Cerebellar nuclear complex (tissue), 1 donor: ENCODE measurements around the gene CCR5AS.
"Not testable (repeated sequence)": the region's sequence is repeated elsewhere in the genome, so short reads cannot be mapped to it uniquely, and the experiment has no call there.

Experiments used
- DNase-seq, 2 experiments: peaks; one replicate each; lab custom pipeline; 2025; lab: John Stamatoyannopoulos, UW

The CCR5AS gene

DNA sequence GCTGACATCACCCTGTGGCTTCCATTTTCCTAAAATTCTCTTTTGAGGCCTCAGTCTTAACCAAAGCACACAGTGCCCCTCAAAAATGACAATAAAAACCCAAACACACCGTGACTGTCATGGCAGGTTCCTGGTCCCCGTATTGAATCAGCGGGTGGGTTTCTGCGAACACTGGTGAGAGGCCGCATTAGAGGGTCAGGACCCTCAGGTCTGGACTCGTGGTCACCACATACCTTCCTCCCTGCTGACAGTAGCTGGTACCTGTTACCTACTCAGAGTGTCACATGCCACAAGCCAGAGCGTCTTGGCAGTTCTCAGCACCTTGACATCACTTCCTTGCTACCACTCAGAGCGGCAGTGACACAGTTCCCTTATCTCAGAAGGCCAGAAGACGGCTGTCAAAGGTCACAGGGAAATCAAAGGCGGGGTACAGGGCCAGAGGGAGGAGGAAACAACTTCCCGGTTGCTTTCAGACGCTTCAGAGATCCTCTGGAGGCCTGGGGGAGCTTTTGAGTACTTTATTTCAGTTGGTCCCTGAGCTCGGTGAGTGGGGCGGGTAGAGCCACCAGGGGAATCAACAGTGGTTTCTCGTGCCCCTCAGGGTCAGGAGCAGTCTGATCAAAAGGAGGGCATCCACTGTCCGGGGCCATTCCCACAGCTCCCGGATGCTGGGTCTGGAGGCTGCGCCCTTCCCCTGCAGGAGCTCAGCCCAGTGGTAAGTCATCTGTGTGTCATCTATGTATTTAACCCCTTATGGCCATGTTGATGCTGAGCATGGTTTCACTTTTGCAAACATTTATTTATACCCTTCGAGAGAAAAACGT, at the start of gene CCR5AS, which contains the start of gene CCRL2:
Gene CCR5AS, minus strand, starts transcription at position 279 of the 824 bp plus-strand sequence.
Gene CCRL2, plus strand, starts transcription at position 472 of the 824 bp plus-strand sequence. CDS start 821 bp downstream, outside the sequence.
- no peak for DNase-seq

DNA sequence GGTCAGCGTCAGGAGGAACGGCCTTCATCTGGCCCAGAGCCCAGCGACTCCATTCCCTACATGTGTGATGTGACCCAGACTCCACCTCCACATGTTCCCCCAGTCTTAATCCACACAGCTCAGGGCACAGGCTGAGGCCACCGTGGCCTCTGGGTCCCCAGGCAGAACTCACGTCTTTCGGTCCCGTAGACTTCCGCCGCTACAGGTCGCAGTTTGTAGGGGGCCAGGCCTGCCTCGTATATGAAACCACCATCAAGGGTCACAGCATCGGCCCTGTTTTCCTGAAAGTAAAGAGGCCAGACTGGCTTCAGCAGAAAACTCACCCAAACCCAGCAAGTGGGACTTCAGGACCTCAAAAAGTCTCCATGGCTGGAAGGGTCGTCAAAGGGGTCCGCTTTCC, 49.3 kb upstream of the CCR5AS start:
- DNase-seq = no peak

DNA sequence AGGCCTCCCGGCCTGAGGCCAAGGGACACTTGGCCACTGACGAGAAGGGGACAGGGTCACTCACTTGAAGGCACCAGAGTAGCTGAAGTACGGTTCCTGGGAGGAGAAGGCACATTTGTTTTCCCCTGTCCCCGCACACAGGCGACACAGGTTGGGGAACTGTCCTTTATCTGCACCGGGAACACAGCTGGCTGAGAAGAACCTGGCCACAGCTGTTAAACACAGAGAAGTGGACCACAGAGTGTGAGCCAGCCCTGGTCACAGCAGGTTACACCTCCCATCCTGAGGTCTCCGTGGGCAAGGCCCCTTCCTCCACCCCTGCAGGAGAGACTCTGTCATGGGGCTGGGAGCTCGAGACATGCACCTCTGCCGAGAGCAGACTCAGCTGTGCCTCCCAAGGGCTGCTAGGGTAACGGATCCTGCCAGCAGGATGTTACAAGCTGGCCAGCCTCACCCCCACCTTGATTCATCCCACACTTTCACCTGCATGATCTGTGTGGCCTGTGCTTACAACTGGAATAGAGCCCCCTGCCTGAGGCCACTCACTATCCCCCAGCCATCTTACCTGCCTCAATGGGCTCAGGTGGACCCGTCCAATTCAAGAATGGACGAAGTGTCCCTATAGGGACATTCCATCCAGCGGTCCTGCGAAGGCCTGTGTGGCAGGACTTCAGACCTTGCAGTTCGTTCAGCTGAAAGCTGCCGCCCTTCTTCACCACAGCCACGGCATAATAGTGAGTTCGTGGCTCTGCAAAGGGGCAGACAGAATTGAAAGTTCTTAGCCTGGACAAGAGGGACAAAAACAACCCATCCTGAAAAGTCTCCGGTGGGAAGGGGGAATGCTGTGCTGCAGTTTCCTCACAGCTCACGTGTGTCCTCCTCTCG, 48.6 kb upstream of the CCR5AS start:
- no peak for DNase-seq

DNA sequence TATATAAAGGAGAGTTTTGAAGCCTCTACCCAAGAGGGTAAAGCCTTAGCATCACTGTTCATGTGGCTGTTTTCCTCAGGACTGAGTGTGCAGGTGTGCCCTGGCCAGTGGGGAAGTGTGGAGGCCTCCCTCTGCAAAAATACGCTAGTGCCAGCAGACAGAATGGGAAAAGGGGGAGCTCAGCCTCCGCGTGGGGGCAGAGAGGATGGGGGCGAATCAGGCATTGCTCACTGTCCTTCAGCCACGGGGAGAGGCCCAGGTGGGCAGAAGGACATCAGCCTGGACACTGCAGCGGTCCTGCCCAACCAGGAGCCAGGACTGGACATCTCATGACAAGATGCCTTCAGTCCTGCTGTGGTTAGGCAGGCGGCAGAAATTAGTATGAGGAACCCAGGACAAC, 47.7 kb upstream of the CCR5AS start:
- DNase-seq = no peak

DNA sequence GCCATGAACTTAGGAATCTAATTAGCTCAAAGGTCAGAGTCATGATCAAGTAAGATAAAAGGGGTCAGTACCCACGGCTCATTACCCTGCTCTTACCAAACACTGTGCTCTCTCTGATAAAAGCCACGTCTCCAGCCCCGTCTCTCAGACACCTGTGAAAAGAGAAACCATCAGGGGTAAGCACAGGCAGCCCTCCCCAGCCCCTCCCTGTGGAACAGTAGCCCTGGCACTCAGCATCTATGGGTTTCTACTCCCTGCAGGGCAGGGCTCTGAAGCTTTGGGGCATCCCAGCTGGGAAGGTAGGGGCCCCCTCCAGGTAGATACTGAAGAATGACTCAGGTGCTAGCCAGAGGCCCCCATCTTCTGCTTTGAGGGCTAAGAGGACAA, 47.3 kb upstream of the CCR5AS start:
- DNase-seq = no peak

DNA sequence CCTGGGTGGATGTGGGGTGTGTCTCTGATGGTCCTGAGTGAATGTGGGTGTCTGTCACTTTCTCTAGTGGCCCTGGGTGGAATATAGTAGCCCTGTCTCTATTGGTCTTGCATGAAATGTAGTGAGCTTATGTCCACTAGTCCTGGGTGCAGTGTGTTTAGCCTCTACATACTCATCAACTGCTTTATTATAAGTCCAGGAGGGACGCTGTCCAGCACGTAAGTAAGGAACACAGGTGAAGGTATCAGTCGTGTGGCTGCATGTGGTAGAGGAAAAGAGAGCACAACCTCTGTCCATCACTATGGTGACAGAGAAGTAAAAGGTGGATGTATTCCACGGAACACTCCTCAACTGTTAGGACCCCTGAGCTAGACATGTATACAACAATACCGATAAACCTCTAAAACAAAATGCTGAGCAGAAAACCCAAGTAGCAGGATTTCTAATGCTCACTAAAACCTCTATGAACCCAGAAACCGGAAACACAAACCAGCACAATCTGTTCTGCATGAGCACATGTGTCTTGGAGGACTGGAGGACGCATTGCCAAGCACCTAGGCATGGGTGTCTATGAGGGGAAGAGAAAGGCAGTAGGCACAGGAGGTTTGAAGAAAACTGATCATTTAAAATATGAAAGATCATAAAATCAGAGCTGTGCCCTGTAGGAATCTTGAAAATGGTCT, 46.8 kb upstream of the CCR5AS start:
- DNase-seq = no peak

DNA sequence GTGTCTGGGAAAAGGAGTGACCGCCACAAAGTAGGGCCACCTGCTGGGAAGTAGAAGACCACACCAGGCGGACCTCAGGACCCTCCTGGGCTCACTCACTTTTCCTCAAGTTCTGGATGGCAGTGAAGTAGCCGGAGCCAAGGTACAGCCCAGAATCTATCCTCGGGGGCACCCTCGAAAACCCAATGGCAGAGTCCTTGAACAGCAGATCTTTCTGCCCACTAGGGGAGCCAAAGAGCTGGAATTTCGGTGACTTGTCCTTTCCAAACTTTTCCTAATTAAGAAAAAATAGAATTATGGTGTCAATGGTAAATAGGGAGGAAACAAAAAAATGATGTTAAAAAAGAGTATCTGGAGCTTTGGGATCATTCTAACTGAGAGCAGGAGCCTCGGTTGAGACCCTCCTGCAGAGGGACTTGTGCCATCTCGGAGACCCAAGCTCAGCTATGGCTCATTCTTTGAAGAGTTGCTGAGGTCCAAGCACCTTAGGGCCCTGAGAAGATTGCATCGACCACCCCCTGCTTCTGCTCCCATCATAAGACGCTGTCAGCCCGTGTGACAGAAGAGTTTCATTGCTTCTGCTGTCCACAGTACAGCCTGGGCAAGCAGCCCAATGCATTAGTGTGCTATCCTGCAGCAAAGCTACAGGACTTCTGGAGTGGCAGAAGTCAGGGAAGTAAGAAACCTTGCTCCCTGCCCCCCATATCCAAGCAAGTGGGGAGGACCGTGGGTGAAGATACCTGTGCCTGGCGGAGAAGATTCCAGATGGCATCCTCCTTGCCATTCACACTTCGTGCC, 43.1 kb upstream of the CCR5AS start:
- DNase-seq = no peak

DNA sequence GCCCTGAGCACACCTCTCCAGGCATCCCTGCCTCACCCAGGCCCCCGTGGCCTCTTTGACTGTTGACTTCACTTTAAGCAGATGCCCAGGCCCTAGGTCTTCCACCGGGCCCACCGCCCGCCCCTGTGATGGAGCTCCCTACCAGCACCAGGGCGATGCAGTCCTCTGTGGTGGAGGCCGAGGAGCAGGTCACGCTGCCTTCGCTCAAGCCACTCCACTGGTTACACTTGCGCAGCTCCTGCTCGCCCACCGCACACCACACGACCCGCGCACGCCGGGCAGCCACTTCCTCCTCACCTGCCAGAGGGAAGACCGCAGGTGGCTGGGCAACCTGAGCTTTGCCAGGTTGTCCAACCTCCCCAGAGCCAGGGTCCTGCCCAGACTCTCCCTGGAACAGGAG, 41.9 kb upstream of the CCR5AS start:
- no peak for DNase-seq

DNA sequence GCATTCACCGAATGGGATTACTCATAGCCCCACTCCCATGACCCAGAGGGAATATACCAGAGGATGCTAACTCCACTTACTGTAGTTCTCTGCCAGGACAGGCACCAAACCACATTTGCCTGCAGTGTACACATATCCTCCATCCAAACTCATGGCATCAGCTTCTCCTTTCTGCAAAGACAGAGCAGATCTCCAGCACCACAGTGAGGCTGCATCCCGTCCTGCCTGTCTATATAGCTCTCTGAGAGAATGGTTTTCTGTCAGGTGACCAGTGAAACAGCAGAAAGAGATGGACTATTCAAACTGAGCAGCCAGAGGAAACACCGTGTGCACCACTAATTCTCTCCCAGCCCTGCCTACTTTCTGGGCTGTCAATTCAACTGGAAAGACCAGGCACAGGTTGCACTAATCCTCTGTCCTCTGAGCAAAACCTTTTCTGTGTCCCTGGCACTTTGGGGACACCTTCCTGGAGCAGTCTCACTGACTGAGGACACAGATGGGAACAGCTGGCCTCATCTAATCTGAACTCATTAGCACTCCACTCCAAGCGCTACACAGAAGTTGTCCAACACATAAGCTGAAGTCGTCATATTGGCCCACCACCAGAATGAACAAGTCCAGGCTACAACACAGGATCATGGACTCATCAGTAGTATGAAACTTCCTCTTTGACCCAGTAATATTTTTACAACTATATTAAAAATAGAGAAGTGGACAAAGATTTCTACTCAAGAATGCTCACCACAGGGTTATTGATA, 40.5 kb upstream of the CCR5AS start:
- no peak for DNase-seq

DNA sequence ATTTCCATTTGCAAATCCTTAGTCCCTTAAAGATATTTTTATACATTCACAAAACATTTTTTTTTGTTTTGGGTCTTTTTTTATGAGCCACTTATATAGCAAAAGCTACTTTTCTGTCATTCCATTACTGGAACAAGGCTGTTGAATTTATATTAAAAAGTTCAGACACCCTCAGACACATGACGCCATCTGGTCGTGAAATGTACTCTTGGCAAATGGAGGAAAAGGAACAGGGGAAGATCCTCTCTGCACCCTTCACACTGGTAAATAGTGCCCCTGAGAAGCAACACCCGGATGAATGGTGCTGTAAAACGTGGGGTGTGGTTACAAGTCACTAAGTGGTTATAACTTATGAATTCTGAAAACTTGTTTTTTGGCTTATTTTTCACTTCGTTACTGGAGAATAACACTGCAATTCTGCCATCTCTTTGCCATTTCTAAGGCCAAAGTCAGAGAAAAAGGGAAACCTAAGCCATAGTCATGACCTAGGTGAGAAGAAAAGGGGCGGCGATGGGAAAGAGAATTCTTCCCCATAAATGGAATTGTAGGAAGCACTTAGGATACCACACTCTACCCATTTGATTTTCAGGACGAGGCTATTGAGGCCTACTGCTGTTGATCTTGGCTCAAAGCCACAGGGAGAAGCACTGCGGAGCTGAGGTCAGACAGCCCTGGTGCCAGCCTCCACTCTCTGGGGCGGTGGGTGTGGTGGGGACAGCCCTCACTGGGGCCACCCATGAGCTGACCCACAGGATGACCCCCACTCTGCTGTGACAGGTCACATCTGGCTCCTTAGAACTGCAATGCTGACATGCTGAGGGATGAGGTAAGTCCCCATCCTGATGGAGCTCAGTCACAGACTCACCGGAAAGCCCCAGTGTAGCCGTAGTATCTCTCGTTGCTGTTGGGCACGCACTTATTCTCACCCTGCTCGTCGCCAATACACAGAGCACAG, 36.0 kb upstream of the CCR5AS start:
- DNase-seq = no peak

DNA sequence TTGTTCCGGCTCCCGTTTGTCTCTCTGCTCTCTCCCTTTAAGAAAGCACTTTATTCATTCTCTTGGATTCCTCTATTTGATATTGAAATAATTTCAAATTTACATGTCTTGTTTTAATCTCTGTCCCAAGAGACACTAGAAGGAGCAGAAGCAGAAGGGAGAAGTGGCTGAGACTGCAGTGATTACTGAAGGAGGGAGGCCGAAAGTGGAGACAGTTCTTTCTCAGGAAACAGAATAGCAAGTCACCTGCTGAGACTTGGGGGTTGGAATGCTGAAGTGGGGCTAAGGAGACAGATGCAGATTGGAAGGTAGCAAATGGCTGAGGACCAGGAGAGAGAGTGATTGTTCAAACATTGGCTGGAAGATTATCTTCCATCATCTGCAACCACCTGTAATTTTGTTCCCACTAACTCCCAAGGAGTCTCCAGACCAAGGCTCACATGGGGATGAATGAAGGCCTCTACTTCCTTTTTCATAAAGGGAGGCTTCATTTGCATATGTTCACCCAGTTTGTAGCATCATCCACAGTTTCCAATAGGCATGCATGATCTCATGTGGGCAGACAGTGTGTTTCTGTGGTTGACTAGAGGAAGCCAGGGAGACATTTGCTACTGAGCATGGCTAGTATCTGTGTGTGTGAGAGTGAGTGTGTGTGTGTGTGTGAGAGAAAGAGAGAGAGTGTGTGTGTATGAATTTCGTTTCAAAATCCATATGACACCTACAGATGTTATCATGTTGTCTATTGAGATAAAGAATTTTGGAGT, 33.8 kb upstream of the CCR5AS start:
- DNase-seq = no peak

DNA sequence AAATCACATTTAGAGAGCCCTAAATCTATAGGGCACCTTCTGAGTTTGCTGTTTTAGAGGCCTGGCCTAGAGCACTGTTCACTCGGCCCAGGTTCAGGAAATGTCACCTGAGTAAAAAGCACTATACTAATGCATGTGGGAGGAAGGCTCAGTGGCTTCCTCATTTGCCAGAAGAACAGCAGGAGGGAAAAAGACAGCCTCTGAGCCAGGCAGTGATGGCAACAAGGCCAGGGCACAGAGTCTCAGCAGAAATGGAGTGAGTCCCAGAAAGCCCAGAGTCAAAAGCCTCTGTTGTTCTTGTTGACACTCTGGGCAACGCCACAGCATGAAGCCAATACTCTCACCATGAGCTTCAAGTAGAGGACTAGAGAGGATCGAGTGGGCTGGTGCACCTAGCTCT, 32.0 kb upstream of the CCR5AS start:
- no peak for DNase-seq

DNA sequence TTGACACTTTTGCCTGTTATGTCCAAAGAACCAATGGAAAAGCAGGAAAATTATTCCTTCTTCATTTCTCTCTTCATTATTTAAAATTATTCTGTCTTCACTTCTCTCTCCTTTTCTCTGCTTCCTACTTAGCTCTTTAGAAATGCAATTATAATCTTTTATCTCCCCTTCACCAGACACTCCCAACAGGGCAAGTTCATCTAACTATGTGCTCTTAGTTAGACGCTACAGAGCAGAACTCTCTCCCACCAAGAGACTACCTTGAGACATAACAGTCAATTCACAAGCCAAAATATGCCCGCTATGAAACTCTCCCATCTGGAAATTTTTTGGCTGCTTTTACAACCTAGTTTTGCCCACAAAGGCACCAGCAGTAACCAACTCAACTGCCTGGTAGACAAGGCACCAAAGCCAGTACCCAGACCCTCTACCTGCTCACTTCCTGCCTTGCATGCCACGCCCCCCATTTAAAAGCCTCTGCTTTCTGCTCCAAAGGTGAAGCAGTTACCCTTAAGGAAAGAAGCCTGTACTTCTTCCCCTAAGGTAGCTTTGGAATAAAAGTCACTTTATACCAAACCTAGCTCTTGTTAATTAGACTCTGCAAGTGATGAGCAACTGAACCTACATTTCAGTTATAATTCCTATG, 28.3 kb upstream of the CCR5AS start:
- no peak for DNase-seq

DNA sequence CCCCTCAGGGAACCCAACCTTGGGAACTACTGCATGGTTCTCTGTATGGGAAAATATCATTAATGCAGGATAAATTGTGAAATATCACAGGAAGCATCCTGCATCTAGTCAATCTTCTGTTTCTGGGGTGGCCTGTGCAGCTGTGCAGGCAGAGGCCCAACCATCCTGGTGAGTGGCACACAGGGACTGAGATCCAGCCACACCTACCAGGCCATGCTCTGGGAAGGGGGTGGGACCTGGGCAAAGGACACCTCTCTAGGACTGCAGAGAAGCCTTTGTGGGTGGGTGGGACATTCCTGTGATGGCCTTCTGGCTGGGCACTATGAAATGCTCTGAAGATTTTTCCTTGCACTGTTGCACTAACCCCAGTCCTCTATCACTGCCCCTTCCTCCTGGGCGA, 27.0 kb upstream of the CCR5AS start:
- no peak for DNase-seq

DNA sequence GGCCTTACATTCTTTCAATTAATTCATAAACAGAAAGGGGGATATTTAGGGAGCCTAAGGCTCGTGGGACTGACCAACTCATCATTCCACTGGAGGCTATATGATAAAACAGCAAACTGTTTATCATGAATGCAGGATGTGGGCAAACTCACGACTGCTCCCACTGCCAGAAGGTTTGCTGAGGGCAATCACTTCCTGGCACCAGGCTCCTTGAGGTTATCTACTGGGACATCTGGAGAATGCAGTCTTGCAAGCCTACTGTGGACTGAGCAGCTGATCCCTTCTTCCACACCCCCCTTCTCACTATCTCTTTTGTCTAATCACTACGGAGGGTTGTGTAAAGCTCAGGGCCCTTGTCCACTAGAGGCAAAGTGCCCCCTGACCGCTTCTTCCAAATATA, 26.3 kb upstream of the CCR5AS start:
- not testable (repeated sequence) for DNase-seq

DNA sequence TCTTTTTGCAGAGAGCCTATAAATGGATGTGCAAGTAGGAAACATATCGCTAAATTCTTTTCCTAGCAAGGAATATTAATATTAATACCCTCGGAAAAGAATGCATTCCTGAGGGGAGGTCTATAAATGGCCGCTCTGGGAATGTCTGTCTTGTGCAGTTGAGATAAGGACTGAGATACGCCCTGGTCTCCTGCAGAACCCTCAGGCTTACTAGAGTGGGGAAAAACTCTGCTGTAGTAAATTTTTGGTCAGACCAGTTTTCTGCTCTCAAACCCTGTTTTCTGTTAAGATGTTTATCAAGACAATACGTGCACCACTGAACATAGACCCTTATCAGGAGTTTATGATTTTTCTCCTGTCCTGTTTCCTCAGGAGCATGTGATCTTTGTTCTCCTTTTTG, 25.0 kb upstream of the CCR5AS start:
- not testable (repeated sequence) for DNase-seq

DNA sequence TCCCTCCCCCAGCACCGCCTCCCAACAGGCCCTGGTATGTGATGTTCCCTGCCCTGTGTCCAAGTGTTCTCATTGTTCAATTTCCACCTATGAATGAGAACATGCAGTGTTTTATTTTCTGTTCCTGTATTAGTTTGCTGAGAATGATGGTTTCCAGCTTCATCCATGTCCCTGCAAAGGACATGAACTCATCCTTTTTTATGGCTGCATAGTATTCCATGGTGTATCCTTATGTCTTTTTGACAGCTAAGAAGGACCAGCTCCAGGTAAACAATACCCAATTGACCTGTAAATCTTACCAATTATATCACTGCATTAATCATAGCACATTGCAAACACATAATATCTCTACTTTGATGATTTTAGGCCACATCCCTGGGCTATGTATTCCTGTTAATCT, 24.0 kb upstream of the CCR5AS start:
- DNase-seq = not testable (repeated sequence)

DNA sequence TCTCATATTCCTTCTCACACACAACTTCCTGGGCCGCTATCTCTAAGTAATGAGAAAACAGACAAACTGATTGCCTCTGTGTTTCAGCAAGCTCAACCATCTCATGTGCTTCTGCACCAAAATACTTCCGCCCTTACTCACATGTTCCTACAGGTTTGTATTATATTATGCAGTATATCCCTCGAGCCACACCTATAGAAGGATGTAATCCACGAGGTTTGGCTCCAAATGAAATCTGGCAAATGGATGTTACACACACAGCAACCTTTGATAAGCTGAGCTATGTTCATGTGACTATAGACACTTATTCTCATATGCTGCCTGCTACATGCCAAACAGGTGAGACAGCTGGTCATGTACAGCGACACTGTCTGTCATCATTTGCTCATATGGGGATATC, 22.8 kb upstream of the CCR5AS start:
- no peak for DNase-seq
